Spleen (tissue), 7 donors: ENCODE measurements around the gene ARMC9.

Experiments used
- CTCF ChIP-seq, 11 experiments: fragments of 200-600 bp in 7 of 11; fragments of 450-650 bp in 4 of 11; sonication (generic) in 4 of 11; IDR thresholded peaks in 8 of 11; conservative IDR thresholded peaks in 3 of 11; 1 replicate in 7 of 11; 2 replicates in 4 of 11; pipeline versions ENCODE4 v1.4.0 to v1.8.0; 2016 to 2021; ENCODE audit warnings: antibody characterized with exemption in 11 of 11, inconsistent platforms in 4 of 11, mild to moderate bottlenecking in 1 of 11
- POLR2A ChIP-seq, 3 donors: fragments of 450-650 bp; IDR thresholded peaks; one replicate each; pipeline ENCODE4 v1.5.1; 2017; ENCODE audit warnings: antibody characterized with exemption in 3 of 3, mild to moderate bottlenecking in 1 of 3
- POLR2AphosphoS5 ChIP-seq, 3 donors: sonication (generic); formaldehyde crosslinking; IDR thresholded peaks; one replicate each; pipeline ENCODE4 v1.5.1; 2017; ENCODE audit warnings: antibody characterized with exemption in 3 of 3
- donor health status: DM: no; HTN: no; CAD: no; lungs with moderate emphysema.
- donor health status: DM: no; HTN: no; CAD: no.
- donor health status: DM: no; HTN: no; CAD: no.

- TF ChIP-seq CTCF (IDR thresholded peaks at IDR 0.05 in 8 of 11, conservative IDR thresholded peaks at IDR 0.05 in 3 of 11) (no peak), POLR2AphosphoS5 (IDR thresholded peaks at IDR 0.05) (no peak), POLR2A (IDR thresholded peaks at IDR 0.05) (no peak)
Measured at GRCh38 chr2:231383416-231384108, 185.1 kb downstream of the ARMC9 start.
